Globus pallidus (tissue), 1 donor: ENCODE measurements around the gene INHBB.
"Not testable (repeated sequence)": the region's sequence is repeated elsewhere in the genome, so short reads cannot be mapped to it uniquely, and the experiment has no call there.

Experiments
- DNase-seq: peaks from one replicate; pipeline ENCODE4 v3.0.0-alpha.2; 2015; ENCODE audit warnings: low spot score

The INHBB gene

DNA sequence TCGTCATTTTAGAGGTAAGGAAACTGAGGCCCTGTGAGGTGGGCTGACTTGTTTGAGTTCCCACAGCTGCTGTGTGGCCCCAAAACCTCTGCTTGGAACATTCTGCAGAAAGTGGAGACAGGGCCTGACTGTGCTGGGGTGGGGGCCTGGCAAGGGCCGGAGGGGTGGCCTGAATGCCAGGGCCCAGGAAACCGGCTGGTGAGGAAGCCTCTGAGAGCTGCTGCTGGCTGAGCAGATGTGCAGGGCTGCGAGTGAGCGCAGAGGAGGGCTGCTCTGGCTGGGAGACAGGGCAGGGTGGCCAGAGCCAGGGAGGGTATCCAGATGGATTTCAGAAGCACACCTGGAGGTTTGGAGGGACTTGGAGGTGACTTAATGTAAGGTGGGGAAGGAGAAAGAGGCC is 29.9 kb upstream of the INHBB start:
- DNase-seq, result no peak

DNA sequence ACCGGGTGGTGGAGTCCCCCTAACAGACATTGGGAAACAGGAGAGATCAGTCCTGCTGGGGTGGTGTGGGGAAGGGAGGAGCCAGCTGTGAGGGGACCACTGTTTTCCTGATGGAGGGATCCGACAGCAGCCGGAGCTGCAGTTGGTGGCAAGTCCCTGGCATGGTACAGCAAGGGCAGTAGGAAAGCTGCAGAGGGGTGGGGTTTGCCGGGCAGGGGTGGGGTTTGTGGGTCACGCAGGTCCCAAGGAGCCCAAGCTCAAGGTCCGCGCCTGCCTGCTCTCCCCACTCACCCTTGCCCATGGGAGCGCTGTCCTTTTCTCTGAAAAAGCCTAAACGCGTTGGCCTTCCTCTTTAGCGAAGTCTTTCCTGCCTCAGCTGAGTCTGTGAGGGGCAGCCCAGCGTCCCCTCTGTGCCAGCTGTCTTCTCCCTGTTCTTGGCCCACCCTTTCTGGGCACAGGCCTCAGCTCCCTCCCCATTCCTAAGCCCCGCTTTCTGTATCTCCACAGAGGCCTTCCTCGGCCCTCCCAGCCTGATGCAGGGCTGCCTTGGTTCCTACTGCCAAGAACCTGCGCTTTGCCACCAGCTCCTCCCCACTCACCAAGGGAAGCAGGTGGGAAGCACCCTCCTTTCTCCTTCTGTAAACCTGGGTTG is 29.3 kb upstream of the INHBB start:
- no peak for DNase-seq

DNA sequence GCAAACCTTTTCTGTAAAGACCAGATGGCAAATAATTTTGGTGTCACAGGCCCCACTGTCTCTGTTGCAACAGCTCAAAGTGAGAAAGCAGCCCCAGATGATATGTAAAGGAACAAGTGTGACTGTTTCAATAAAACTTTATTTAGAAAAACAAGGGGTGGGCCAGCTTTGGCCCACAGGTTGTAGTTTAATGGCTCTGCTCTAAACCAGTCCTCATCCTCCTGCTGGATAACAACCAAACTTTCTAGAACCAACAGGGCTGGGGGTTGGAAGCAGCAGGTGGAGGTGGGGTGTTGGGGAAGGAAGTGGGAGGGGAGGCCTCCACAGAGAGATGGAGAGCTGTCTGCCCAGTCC is 28.8 kb upstream of the INHBB start:
- no peak for DNase-seq

DNA sequence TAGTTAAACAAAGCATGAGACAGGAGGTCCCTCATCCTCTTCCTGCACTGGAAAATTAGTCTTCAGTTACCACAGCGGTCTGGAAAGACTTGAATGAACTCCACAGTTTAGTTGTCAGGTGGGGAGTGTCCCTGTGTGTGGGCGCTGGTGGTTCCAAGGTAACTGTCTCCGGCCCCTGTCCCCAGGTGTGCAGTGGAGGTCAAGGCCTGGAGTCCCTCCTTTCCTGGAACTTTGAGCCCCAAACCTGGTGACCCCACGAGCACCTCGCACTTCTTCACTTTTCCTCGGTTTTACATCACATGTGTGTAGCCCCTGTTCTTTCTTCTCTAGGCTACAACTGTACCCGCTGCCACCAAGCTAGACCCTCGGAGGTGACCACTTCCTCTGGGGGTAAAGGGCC is 28.0 kb upstream of the INHBB start:
- DNase-seq, result no peak

DNA sequence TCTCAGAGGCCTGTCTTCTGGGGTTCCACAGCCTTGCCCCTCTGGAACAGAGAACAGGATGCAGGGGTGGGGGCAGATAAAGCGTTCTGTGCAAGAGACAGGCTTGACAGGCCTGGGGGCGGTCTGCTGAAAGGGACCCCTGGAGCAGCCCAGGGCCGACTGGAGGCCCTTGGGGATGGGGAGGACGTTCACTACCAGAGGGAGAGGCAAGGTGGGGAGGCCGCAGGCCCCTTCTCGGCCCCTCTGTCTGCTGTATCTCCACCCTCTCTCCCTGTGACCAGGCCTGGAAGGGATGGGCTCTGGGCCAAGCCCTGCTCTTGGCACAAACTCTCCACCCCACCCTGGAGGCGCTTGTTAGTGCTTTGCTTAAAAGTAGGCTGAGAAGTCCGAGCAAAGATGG is 27.3 kb upstream of the INHBB start:
- no peak for DNase-seq

DNA sequence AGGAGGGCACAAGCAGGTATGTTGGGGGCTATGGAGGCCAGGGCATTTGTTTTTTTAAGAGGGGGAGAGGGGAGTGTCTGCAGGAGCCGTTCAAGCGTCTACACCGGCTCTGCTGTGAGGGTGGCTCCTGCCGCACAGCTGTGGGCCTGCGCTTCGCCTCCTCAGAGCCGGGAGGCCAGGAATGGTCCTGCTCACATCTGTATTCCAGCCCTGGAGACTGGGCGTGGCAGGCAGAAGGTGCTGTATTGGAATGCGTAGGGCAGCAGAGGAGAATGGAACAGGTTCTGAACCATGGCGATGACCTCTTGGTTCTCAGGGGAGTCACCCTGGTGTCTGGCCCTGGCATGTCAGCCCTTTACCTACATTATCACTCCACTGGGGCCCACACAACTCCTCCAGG is 26.8 kb upstream of the INHBB start:
- DNase-seq, result no peak

DNA sequence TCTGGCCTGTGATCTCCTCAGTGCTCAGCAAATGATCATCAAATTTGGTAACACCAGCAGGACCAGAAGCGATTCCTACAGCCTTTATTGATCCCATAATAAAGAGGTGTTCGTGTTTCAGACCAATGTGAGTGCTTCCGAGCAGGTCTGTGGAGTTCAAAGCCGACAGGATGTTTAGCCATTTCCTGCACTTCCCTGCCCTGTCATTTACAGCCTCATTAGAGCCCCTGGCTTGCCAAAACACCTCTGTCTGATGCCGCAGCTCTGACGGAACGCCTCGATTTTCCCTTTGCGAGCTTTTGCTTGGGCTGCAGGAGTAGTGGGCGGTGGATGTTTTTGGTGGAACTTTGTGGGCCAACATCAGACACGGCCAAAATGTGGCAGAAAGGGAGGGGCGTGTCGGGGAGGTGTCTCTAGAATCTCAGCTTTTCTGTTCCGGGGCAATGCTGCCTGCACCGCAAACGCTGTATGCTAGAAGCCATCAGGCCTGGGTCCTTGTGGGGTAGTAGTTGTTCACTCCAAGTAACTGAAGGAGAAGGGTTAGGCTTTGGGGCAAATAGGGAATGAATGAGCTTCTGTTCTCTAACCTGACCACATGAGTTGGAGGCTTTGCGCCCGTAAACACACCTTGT is 26.1 kb upstream of the INHBB start:
- no peak for DNase-seq

DNA sequence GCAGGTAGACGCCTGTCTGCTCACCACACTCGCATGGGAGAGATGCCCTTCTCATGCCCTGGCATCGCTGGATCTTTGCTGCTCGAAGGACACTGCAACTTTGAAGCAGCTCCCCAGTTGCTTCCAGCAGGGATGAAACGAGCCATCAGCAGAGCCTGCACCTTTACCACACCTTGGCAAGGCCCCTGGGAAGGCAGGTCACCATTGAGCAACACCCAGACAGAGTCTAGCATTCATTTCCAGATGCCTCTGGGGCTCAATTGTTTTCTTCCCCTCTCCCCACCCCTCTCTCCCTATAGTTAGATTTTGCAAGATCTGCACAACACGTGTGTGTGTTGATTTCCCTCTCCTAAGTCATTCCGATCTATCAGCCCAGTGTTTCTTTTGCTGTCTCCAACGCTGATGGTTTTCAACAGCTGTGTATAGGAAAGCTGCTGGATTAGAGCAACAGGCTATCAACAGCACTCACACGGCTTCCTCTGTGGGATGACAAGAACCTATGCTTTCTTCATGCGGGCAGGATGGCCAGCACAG is 25.6 kb upstream of the INHBB start:
- DNase-seq, result no peak

DNA sequence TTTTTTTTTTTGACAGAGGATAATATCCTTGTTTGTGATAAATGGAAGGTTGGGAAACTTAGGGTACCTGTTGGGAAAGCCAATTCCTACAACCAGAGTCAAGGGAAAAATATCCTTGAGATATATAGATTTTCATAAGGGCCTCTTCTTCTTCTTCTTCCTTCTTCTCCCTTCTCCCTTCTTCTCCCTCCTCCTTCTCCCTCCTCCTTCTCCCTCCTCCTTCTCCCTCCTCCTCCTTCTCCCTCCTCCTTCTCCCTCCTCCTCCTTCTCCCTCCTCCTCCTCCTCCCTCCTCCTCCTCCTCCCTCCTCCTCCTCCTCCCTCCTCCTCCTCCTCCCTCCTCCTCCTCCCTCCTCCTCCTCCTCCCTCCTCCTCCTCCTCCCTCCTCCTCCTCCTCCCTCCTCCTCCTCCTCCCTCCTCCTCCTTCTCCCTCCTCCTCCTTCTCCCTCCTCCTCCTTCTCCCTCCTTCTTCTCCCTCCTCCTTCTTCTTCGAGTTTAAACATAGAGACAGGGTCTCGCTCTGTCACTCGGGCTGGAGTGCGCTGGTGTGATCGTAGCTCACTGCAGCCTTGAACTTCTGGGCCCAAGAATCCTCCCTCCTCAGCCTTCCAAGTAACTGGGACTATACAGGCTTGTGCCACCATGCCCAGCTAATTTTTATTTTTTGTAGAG is 24.9 kb upstream of the INHBB start:
- DNase-seq, result not testable (repeated sequence)

DNA sequence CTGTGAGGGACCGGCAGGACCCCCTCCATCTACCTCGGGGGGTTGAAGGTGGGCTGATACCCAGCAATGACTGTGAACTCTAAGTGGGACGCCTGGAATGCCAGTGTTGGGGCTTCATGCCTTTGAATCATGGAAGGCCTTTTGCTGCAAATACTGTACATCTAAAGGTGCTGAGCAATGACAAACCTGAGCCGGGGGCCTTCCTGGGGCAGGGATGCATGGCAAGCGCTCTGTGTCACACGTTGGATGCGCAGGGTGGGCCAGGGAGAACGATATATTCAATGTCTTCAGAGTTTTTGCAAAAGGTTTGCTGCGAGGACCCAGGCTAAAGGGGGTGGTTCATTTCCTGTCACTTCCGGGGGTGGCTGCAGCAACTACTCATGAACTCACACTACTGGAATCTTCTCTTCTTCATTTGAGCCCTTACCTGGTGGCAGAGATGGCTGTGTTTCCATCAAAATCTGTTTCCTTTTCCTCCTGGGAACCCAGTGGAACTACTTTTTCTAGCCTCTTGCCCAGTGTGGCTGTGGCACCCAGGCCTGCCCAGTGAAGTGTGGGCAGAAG is 24.1 kb upstream of the INHBB start:
- no peak for DNase-seq

DNA sequence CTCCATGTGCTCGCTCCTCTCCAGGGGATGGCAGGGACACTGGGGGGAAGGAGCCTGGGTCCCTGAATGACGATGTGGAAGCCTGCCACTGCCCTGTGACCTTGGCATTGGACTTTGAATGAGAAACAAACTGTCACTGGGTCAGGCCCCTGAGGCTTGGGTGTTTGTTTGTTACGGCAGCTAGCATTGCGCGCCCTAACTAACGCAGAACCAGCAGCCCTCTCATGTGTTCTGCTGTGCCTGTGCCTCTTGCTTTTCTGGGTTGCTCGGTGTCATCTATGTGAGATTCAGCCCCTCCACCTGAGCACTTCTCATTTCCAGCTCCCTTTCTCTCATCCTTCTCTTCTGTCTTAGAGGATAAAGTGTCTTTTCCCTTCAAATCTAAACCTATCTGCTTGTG is 23.6 kb upstream of the INHBB start:
- no peak for DNase-seq

DNA sequence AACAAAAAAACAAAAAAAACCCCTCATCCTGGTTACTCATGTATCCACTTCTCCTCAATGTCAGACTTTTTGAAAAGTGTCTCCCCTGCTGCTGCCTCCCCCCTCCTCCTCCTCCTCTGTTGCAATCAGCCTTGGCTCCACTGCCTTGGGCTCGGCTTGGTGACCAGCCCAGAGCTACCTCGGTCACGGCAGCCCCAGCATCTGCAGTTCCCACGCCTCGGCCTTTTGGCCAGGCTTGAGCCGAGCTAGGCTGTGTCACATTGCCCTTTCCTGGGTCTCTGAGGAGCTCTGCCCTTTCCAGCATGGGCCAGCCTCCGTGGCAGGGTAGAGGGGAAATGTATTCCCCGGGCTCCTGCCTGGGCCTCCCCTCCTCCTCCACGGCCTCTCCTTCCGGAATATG is 22.7 kb upstream of the INHBB start:
- DNase-seq, result no peak

DNA sequence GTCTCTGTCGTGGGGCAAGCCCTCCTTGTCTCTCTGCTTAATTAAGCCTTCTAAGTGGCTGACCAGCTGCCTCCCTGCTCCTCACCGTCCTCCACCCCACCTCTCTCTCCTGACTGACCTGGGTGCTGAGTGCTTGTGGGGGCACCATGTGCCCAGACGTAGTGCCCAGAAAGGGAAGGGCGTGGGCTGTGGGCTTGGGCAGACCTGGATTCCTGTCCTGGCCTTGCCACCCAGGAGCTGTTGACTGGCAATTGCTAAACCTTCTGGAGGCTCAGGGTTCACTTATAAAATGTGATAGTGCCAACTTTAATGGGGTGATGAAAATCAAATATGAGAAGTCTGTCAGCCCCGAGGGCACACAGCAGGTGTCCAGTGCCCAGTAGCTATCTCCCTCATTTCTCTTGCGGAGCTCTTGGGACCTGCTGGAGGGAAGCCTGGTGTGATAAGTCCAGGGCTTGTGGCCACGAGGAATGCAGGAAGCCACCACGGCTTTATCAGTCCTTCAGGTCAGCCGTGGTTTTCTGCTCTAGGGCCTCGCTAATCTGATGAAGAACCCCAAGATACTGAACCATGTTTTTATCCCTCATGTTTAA is 22.0 kb upstream of the INHBB start:
- no peak for DNase-seq

DNA sequence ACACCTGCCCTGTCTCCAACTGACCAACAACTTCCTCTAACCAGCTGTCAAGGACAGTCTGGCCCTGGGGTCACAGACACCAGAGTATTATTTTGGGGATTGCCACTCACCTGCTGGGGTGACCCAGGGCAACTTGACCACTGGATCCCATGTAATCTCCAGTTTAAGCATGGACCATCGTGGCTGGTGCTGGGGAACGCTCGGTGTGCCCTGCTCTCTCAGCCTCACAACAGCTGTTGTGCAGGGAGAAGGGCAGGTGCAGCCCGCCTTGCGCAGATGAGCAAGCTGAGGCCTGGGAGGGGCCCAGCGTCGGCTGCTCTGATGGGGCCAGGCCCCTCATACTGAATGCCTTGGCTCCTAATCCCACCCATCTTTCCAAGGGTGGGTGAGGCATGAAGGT is 21.0 kb upstream of the INHBB start:
- no peak for DNase-seq

DNA sequence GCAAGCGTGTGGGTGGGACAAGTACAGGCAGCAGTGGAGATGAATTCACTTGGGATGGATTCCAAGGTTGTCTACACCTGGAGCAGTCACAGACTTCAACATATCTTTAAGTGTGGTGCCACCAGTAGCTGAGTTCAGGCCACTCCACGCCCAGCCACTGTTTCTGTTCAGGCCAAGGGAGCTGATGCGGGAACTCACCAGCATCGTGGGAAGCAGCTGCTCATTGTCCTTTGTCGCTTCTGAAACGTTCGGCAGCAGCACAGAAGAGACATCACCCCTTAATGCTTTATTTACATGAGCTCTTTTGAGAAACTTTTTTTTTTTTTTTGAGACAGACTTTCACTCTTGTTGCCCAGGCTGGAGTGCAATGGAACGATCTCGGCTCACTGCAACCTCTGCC is 19.9 kb upstream of the INHBB start:
- DNase-seq, result no peak

DNA sequence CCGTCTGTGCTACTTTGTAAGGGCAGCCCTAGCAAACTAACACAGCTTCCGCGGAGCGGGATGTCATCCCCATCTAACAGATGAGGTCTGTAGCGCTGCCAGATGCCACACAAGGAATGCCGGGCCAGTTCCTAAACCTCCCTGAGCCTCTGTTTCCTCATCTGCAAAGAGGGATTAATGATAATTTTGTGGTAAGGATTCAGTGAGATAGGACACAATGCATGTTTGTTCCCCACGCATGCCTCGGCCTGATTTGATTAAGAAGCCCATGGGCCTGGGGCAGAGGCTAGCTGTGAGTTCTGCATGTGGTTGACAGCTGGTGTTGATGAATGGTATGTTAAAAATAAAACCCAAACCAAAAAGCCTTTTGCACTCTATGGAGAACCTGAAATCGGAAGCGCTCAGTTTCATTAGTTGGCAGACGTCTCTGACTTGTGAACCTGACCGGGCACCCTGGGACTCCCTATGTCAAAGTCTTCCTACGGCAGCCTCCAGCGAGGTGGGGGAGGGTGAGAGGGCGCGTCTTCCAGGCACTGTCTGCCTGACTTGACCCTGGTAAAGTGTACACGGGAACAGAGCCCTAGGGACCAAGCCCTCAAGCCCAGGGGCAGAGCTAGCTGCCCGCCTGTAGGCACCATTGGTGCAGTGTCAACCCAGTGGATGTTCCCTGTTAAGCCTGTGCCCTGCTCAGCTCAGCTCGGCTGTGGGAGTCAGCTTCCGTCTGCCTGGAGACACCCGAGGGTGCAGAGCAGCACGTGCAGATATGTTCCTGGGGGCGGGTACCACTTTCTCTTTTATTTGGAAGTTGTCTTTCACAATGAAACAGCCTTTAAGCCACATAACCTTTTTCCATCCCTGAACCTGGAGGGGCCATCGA is 14.8 kb upstream of the INHBB start:
- no peak for DNase-seq

DNA sequence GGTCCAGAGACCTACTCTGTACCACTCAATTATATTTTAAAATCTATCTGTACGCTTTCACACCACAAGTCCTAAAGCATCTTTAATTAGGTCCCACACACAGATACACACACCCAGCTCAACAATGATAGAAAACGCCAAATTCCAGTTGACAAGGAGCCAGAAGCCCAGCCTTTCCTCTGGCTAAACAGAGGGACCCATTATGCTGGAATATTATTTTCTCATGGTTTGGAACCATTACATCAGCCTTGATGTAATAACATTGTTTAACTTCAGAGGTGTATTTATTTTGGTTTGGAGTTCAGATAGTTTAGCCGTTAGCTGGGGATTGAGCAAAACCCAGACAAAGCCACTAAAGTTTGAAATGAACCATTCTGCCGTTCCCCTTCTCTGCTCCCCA is 14.0 kb upstream of the INHBB start:
- no peak for DNase-seq

DNA sequence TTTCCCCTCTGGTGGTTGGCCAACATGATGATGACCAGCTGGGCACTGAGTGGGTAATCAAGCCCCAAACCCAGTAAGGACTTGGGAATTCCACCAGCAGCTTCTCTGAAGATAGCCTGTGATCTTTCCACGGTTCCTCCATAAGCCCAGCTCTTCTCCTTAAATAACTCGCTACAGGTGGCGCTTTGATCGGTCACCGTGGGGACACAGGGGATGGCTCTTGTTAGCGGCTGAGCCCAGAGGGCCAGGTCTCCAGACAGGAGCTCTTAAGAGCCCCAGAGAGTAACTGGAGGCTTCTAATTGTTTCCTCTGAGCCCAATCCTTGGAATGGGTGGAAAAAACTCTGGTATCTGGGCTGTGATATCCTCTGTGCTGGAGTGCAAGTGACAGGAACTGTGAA is 13.6 kb upstream of the INHBB start:
- no peak for DNase-seq

DNA sequence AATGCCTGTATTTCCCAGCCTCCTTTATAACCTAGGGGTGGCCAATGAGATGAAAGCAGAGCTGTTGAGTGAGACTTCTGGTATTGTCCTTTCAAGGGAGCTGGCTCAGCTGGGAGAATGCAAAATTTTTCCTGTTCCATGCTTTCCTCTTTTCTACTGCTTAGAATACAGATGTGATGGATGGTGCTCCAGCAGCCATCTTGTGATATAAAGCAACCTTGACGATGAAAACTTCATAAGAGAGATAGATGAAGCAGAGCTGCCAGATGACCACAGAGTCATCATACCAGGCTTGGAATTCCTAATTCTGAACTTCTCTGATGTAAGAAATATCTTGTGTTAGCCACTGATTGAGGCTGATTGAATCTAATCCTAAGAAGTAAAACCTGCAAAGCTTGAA is 11.9 kb upstream of the INHBB start:
- DNase-seq, result no peak

DNA sequence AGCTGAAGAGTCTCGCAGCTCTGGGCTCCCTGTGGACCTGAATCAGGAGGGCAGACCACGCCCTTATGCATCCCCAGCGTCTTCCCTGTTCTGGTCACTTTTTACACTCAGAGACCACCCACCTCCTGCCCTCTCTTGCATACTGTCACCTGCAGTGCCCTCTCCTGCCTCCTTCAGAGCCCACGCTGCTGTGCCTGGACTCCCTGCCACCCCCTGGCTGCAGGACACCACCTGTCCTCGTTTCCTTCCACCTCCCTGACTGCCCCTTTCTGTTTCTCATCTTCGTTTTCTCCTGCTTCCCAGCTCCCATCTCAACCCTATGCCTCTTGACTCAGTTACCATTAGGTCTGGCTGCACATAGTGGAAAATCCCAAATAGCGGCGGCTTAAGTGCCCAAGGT is 9.2 kb upstream of the INHBB start:
- no peak for DNase-seq

DNA sequence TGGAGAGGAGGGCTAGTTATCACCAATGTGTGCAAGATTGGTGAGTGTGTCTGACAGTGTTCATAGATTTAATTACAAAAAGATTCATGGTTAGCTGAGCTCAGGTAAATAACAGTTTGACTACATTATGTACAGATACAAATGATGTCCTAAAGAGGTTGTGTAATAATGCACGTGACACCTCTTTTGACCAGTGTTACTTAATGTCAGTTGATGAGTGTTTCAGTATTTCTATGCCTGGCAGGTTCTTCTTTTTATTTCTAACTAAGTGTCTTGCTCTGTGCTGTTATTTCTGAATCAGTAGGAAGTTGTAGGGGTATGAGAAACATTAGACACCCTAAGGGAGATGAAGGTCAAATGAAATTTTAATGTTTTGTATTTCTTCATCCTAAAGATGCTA is 7.9 kb upstream of the INHBB start:
- no peak for DNase-seq

DNA sequence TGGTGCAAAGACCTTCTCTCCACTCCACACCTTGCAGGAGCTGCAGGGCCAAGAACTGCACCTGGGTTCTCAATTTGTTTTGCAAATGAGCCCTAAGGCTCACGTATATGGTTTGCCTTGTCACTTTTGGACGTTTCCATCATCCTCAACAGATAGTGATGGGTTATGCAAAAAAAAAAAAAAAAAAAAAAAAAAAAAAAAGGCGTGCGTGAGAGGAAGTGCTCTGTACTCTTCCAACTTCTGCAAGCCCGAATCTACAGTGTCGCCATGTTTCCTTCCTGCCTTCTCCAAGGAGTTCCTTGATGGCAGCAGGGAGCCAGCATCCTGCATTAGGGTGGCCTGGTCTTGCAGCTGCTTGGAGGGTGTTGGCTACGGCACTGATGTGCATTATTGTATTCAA is 4.0 kb upstream of the INHBB start:
- no peak for DNase-seq
